Liver (tissue), 9 donors: ENCODE measurements around the gene MYCBPAP. TPM values are rescaled to one million over a fixed set of nuclear protein-coding genes. Genes with fewer than 3 reads are reported as not detected.

ENCODE experiments used
- DNase-seq: peaks from one replicate; pipeline ENCODE4 v3.0.0-alpha.2; 2017; ENCODE audit warnings: low spot score
- H3K27ac ChIP-seq, 2 donors: one replicate each; pipeline ENCODE4 v1.7.0; 2013; ENCODE audit warnings: inconsistent platforms in 2 of 2, low read length in 2 of 2, control low read depth in 1 of 2, low read depth in 1 of 2, mild to moderate bottlenecking in 1 of 2
- H3K27me3 ChIP-seq, 4 donors: one replicate each; pipeline versions ENCODE4 v1.6.1 to v1.7.0; 2013; ENCODE audit warnings: low read length in 3 of 4, inconsistent platforms in 1 of 4, mild to moderate bottlenecking in 1 of 4, moderate library complexity in 1 of 4; ENCODE audit not compliant: control insufficient read depth in 4 of 4, insufficient read depth in 4 of 4
- H3K36me3 ChIP-seq, 4 donors: one replicate each; pipeline versions ENCODE4 v1.6.1 to v1.7.0; 2013; ENCODE audit warnings: low read length in 3 of 4, mild to moderate bottlenecking in 3 of 4, low read depth in 1 of 4, moderate library complexity in 1 of 4; ENCODE audit not compliant: control insufficient read depth in 4 of 4, insufficient read depth in 3 of 4
- H3K4me1 ChIP-seq, 4 donors: one replicate each; pipeline versions ENCODE4 v1.6.1 to v1.7.0; 2013; ENCODE audit warnings: low read length in 3 of 4, mild to moderate bottlenecking in 3 of 4, moderate library complexity in 1 of 4; ENCODE audit not compliant: control insufficient read depth in 4 of 4, insufficient read depth in 4 of 4
- H3K4me3 ChIP-seq, 3 donors: one replicate each; pipeline versions ENCODE4 v1.6.1 to v1.7.0; 2013; ENCODE audit warnings: low read length in 3 of 3, control low read depth in 1 of 3, low read depth in 1 of 3, mild to moderate bottlenecking in 1 of 3
- H3K9ac ChIP-seq, 2 donors: one replicate each; pipeline ENCODE4 v1.7.0; 2013; ENCODE audit warnings: low read length in 2 of 2, mild to moderate bottlenecking in 2 of 2, moderate library complexity in 2 of 2, control low read depth in 1 of 2, low read depth in 1 of 2
- H3K9me3 ChIP-seq, 4 donors: one replicate each; pipeline versions ENCODE4 v1.6.1 to v1.7.0; 2013; ENCODE audit warnings: low read length in 3 of 4; ENCODE audit not compliant: control insufficient read depth in 4 of 4
- EGR1 ChIP-seq, 2 donors: IDR thresholded peaks; 2 replicates each; pipeline ENCODE4 v1.6.1; 2016 to 2018; ENCODE audit warnings: antibody characterized with exemption in 2 of 2, low read depth in 2 of 2
- FOXA1 ChIP-seq: IDR thresholded peaks from 2 replicates; pipeline ENCODE4 v1.6.1; 2016; ENCODE audit warnings: antibody characterized with exemption
- FOXA2 ChIP-seq: IDR thresholded peaks from 2 replicates; pipeline ENCODE4 v1.6.1; 2016; ENCODE audit warnings: antibody characterized with exemption
- HNF4A ChIP-seq, 2 donors: conservative IDR thresholded peaks; 2 replicates each; pipeline ENCODE4 v1.6.1; 2016; ENCODE audit warnings: antibody characterized with exemption in 2 of 2, mild to moderate bottlenecking in 2 of 2
- HNF4G ChIP-seq: IDR thresholded peaks from 2 replicates; pipeline ENCODE4 v1.6.1; 2016; ENCODE audit warnings: antibody characterized with exemption
- JUND ChIP-seq, 2 donors: IDR thresholded peaks; 2 replicates each; pipeline ENCODE4 v1.6.1; 2016; ENCODE audit warnings: antibody characterized with exemption in 2 of 2
- NR2F2 ChIP-seq: IDR thresholded peaks from 2 replicates; pipeline ENCODE4 v1.6.1; 2016; ENCODE audit warnings: antibody characterized with exemption
- TAF1 ChIP-seq: conservative IDR thresholded peaks from 2 replicates; pipeline ENCODE4 v1.6.1; 2016; ENCODE audit warnings: antibody characterized with exemption, mild to moderate bottlenecking
- YY1 ChIP-seq: IDR thresholded peaks from 2 replicates; pipeline ENCODE4 v1.6.1; 2016; ENCODE audit warnings: antibody characterized with exemption, mild to moderate bottlenecking
- WGBS: extraction: QIAGEN DNeasy Blood & Tissue Kit; methylation state at CpG from one replicate; pipeline ENCODE4 v1.1.7; 2013; 5-methylcytosine and 5-hydroxymethylcytosine counted together
- polyA plus RNA-seq, 2 donors: library from polyadenylated mRNA; stranded (reverse) in 1 of 2; unstranded in 1 of 2; fragments of 200-250 nt in 1 of 2; fragments of >200 nt in 1 of 2; fragmentation: Nextera tagmentation in 1 of 2; extraction: Ambion mirVana in 1 of 2; gene quantifications; one replicate each; pipeline versions ENCODE4 v1.2.1 to v1.2.3, GENCODE V29; 2013 to 2015
- total RNA-seq, 2 donors: library from RNA; depleted of rRNA; stranded (reverse); fragments of >200 nt; gene quantifications; one replicate each; pipeline ENCODE4 v1.2.3, GENCODE V29; 2014
- TF ChIP-seq, protein P1 (sequence below): IDR thresholded peaks from 2 replicates; pipeline ENCODE4 v1.6.1; 2016; ENCODE audit warnings: antibody characterized with exemption
- TF ChIP-seq, protein P2 (sequence below): fragments of 150-350 bp; IDR thresholded peaks from 2 replicates; pipeline ENCODE4 v1.5.1; 2017; ENCODE audit warnings: improper control_type of control experiment, low read depth, low read length; ENCODE audit not compliant: missing input control
- TF ChIP-seq, protein P3 (sequence below): IDR thresholded peaks from 2 replicates; pipeline ENCODE4 v1.6.1; 2016; ENCODE audit warnings: antibody characterized with exemption
- TF ChIP-seq, protein P4 (sequence below): IDR thresholded peaks from 2 replicates; pipeline ENCODE4 v1.6.1; 2016; ENCODE audit warnings: antibody characterized with exemption
- TF ChIP-seq, protein P5 (sequence below): IDR thresholded peaks from 2 replicates; pipeline ENCODE4 v1.6.1; 2016; ENCODE audit warnings: antibody characterized with exemption, mild to moderate bottlenecking
- donor health status: healthy.
- donor health status: healthy.
- donor health status: healthy.
- donor health status: healthy.
- donor health status: healthy.

MYCBPAP gene
- total and polyA plus RNA-seq, 4 donors, result 0.23 to 0.25 TPM; not detected in 2

- H3K9ac ChIP-seq, result no peak overlapping the region
- DNase-seq, result no peak
- no peaks in the 10 kb centered on the region for H3K27me3 ChIP-seq
- no peaks in the 10 kb centered on the region for H3K9me3 ChIP-seq
- H3K36me3 ChIP-seq, result no peaks in the 10 kb centered on the region
- TF ChIP-seq, protein P1, sequence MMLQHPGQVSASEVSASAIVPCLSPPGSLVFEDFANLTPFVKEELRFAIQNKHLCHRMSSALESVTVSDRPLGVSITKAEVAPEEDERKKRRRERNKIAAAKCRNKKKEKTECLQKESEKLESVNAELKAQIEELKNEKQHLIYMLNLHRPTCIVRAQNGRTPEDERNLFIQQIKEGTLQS, result no peak
- no peak overlapping the region for H3K4me3 ChIP-seq
- peaks cover 2 to 15% (median 13%) of the 10 kb centered on the region in 4 donors for H3K4me1 ChIP-seq
- 83% methylated on average over 8 of the region's 8 CpGs for WGBS
- no peak overlapping the region for H3K27ac ChIP-seq
Observed at GRCh38 chr17:50517504-50518383, 9.5 kb downstream of the MYCBPAP start.

DNA sequence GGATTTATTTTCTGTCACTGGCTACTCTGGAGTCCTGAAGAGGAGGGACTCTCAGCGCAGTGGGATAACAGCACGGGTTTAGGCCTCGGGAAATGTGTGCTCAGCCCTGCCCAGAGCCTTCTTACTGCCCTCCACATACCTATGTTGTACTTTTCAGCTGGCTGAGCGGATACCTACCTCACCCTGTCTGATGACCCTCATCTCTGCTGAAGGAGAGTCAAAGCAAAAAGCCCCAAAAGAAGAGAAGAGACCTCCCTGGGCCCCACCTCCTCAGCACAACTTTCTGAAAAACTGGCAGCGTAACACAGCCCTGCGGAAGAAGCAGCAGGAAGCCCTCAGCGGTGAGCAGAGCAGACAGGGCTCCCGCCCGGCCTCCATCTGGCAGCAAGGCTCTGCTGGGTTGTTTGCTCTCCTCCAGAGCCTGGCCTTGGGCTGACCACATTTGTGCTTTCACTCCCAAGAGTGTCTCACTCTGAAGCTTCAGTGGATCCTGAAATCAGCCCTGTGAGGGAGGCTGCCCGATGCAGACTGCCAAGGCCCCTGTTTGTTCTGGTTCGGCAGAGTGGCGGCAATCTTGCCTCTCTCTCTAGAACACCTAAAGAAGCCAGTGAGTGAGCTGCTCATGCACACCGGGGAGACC, 10.3 kb downstream of the MYCBPAP start:
- Histone ChIP-seq H3K27ac (no peak overlapping the region), H3K9ac (no peak overlapping the region), H3K36me3 (no peaks in the 10 kb centered on the region), H3K4me3 (no peak overlapping the region), H3K9me3 (no peaks in the 10 kb centered on the region), H3K27me3 (no peaks in the 10 kb centered on the region), H3K4me1 (peaks cover 2 to 15% (median 13%) of the 10 kb centered on the region in 4 donors)
- 90% methylated on average over 13 of the region's 13 CpGs for WGBS
- no peak for DNase-seq
- no peak for TF ChIP-seq HNF4A (conservative IDR thresholded peaks at IDR 0.05)
- TF ChIP-seq, protein P2, sequence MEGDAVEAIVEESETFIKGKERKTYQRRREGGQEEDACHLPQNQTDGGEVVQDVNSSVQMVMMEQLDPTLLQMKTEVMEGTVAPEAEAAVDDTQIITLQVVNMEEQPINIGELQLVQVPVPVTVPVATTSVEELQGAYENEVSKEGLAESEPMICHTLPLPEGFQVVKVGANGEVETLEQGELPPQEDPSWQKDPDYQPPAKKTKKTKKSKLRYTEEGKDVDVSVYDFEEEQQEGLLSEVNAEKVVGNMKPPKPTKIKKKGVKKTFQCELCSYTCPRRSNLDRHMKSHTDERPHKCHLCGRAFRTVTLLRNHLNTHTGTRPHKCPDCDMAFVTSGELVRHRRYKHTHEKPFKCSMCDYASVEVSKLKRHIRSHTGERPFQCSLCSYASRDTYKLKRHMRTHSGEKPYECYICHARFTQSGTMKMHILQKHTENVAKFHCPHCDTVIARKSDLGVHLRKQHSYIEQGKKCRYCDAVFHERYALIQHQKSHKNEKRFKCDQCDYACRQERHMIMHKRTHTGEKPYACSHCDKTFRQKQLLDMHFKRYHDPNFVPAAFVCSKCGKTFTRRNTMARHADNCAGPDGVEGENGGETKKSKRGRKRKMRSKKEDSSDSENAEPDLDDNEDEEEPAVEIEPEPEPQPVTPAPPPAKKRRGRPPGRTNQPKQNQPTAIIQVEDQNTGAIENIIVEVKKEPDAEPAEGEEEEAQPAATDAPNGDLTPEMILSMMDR, result no peak

DNA sequence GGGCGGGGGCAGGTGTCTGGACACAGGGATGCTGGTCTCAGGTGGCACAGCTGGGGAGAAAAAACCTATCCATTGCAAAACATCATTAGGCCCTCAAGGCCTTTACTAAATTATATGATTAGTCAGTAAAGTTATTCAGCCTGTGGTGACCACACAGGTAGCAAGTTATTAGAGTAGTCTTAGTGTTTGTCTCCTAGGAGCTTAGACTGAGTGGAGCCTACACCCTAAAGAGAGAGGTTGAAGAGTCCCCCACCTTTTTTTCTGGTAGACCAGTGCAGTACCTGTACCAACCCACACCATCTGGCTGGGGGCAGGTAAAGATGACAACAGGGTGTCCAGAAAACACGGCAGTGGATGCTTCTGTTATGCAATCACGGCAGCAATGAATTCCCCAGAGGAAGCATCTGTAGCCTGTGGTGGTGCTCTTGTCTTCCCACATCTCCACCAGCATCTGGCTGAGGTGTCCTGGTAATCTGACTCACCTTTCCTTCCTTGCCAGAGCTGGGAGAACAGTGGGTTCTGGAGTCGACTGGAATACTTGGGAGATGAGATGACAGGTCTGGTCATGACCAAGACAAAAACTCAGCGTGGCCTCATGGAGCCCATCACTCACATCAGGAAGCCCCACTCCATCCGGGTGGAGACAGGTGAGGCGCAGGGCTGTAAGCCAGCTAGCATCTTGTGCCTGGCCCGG, 11.0 kb downstream of the MYCBPAP start:
- no peak for DNase-seq
- no peaks in the 10 kb centered on the region for H3K36me3 ChIP-seq
- no peak overlapping the region for H3K4me3 ChIP-seq
- H3K9ac ChIP-seq, result no peak overlapping the region
- WGBS, result 93% methylated on average over 8 of the region's 8 CpGs
- no peak overlapping the region for H3K27ac ChIP-seq
- peaks cover 2 to 15% (median 13%) of the 10 kb centered on the region in 4 donors for H3K4me1 ChIP-seq
- no peaks in the 10 kb centered on the region for H3K9me3 ChIP-seq
- no peaks in the 10 kb centered on the region for H3K27me3 ChIP-seq
- TF ChIP-seq, protein P2, result no peak
- no peak for TF ChIP-seq FOXA1
- no peak for TF ChIP-seq HNF4G
- no peak for TF ChIP-seq YY1
- no peak for TF ChIP-seq NR2F2
- TF ChIP-seq, protein P3, sequence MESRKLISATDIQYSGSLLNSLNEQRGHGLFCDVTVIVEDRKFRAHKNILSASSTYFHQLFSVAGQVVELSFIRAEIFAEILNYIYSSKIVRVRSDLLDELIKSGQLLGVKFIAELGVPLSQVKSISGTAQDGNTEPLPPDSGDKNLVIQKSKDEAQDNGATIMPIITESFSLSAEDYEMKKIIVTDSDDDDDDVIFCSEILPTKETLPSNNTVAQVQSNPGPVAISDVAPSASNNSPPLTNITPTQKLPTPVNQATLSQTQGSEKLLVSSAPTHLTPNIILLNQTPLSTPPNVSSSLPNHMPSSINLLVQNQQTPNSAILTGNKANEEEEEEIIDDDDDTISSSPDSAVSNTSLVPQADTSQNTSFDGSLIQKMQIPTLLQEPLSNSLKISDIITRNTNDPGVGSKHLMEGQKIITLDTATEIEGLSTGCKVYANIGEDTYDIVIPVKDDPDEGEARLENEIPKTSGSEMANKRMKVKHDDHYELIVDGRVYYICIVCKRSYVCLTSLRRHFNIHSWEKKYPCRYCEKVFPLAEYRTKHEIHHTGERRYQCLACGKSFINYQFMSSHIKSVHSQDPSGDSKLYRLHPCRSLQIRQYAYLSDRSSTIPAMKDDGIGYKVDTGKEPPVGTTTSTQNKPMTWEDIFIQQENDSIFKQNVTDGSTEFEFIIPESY, result no peak
- no peak for TF ChIP-seq JUND (IDR thresholded peaks at IDR 0.05)
- no peak for TF ChIP-seq EGR1 (IDR thresholded peaks at IDR 0.05; ENCODE audit: low read depth in 2 of 2)
- TF ChIP-seq TAF1, result no peak
- TF ChIP-seq, protein P4, sequence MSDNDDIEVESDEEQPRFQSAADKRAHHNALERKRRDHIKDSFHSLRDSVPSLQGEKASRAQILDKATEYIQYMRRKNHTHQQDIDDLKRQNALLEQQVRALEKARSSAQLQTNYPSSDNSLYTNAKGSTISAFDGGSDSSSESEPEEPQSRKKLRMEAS, result no peak
- TF ChIP-seq, protein P5, sequence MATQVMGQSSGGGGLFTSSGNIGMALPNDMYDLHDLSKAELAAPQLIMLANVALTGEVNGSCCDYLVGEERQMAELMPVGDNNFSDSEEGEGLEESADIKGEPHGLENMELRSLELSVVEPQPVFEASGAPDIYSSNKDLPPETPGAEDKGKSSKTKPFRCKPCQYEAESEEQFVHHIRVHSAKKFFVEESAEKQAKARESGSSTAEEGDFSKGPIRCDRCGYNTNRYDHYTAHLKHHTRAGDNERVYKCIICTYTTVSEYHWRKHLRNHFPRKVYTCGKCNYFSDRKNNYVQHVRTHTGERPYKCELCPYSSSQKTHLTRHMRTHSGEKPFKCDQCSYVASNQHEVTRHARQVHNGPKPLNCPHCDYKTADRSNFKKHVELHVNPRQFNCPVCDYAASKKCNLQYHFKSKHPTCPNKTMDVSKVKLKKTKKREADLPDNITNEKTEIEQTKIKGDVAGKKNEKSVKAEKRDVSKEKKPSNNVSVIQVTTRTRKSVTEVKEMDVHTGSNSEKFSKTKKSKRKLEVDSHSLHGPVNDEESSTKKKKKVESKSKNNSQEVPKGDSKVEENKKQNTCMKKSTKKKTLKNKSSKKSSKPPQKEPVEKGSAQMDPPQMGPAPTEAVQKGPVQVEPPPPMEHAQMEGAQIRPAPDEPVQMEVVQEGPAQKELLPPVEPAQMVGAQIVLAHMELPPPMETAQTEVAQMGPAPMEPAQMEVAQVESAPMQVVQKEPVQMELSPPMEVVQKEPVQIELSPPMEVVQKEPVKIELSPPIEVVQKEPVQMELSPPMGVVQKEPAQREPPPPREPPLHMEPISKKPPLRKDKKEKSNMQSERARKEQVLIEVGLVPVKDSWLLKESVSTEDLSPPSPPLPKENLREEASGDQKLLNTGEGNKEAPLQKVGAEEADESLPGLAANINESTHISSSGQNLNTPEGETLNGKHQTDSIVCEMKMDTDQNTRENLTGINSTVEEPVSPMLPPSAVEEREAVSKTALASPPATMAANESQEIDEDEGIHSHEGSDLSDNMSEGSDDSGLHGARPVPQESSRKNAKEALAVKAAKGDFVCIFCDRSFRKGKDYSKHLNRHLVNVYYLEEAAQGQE, result no peak
- no peak for TF ChIP-seq FOXA2
